Measurements from ENCODE around the gene PAPOLG.

- TF ChIP-seq, protein P1, sequence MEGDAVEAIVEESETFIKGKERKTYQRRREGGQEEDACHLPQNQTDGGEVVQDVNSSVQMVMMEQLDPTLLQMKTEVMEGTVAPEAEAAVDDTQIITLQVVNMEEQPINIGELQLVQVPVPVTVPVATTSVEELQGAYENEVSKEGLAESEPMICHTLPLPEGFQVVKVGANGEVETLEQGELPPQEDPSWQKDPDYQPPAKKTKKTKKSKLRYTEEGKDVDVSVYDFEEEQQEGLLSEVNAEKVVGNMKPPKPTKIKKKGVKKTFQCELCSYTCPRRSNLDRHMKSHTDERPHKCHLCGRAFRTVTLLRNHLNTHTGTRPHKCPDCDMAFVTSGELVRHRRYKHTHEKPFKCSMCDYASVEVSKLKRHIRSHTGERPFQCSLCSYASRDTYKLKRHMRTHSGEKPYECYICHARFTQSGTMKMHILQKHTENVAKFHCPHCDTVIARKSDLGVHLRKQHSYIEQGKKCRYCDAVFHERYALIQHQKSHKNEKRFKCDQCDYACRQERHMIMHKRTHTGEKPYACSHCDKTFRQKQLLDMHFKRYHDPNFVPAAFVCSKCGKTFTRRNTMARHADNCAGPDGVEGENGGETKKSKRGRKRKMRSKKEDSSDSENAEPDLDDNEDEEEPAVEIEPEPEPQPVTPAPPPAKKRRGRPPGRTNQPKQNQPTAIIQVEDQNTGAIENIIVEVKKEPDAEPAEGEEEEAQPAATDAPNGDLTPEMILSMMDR (IDR thresholded peaks at IDR 0.05), result no peak
- TF ChIP-seq POLR2A (IDR thresholded peaks at IDR 0.05), result no peak
Measured at GRCh38 chr2:60778352-60778751, 22.3 kb downstream of the PAPOLG start.
